Cortex of kidney (tissue), 1 donor: ENCODE measurements around the gene WHAMM.
"Not testable (repeated sequence)": the region's sequence is repeated elsewhere in the genome, so short reads cannot be mapped to it uniquely, and the experiment has no call there.

Experiments
- DNase-seq: peaks from one replicate; lab custom pipeline; 2025; lab: John Stamatoyannopoulos, UW

The WHAMM gene

GRCh38 chr15:82865981-82866380 is 56.6 kb downstream of the WHAMM start:
- DNase-seq, result not testable (repeated sequence)

DNA sequence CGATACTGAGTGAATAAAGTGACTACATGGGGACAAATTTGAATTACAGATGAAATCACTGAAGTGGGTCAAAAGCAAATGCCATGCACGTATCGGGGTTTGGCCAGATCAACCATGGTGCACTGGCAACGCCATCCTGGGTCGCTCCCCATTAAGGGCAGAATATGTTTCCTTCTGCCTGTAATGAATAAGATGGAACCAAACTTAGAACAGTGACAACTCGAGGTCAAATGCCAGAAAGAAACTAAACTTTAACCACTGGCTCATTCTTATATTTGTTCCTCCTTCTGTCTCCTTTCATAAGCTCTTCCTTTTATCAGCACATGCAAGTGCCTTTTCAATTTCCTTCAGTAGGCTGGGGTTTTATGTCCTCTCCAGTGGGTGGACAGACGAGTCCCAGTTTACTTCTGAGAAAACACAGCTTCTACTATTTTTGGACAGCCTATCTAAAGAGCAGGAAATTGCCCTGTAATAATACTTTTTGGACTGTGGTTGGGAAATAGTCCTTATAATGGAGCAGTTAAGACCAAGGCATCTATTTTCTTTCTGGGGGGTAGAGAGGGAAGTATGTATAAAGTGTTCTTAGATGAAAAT is 61.4 kb downstream of the WHAMM start:
- DNase-seq, result no peak

GRCh38 chr15:82871358-82871757 is 61.9 kb downstream of the WHAMM start:
- no peak for DNase-seq

DNA sequence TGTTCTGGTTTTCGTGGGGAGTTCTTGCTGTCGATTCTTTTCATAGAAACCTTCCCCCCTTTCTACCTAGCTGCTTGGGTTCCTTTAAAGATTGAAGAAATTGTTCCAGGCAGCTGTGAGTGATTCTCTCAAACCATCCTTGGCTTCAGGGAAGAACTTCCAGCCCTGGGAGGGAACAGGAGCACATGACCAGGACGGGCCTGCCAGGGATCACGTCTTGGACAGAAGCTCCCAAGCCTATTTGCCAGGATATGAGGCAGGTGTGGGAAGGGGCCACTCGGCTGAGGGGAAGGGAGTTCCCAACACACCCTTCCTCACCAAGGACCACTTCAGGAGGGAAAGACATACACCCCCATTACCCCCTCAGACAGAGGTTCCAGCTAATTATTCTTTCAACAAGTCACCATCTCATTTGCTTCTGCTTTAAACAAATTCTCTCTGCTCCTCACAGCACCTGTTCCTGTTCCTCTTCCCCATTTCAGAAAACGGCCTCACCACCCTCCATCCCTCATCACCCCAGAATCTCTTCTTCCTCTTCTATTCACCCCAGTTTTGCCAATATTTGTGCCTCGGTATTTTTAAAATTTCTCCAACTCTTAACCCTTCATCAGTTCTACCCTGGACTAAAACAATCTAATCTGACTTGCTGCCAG is 62.5 kb downstream of the WHAMM start:
- no peak for DNase-seq

GRCh38 chr15:82873000-82873680 is 63.7 kb downstream of the WHAMM start:
- DNase-seq, result no peak

DNA sequence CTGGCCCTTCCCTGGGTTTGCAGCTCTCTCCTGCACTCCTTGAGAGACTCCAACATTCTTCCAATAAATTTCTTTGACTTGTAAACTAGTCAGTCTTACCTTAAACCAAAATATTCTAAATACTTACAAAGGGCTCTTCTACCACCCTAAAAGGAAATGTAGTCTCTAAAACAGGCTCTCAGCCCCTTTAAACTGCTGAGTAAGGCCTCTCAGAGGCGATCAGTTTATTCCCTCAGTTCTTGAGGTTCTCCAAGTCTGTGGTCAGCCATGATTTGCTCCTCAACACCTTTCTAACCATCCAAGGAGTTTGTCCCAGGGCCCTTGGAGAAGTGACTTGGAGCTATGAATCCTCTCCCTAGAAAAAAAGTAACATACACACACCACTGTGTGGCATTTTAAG is 64.8 kb downstream of the WHAMM start:
- DNase-seq, result no peak

GRCh38 chr15:82874961-82875360 is 65.5 kb downstream of the WHAMM start:
- DNase-seq, result no peak

DNA sequence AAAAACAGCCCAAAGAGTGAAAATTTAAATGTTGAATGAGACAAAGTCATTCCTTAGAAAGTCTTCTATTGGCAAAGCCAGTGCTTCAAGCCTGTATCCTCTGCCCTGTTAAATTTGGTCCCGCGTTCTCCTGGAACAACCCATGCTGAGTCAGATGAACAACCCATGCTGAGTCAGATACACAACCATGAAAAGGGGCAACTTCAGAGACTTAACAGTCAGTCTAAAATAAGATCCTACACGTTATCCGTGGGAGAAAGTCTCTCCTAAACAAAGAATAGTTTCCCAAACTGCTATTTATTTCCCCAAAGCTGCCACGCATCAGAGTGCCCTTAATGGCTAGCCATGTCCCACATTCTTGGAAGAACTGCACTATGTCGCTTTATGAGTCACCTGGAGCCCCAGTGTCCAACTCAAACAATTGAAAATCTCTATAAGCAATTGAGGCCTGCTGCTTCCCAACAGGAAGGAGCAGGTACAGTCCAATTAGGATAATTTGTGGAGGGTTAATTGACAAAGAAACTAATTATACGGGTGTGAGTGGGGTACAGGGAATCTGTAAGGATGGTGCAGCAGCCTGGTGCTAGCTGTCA is 66.1 kb downstream of the WHAMM start:
- DNase-seq, result no peak

GRCh38 chr15:82877825-82878224 is 68.4 kb downstream of the WHAMM start:
- no peak for DNase-seq

- no peak for DNase-seq
Observed at GRCh38 chr15:82878325-82878724, 68.9 kb downstream of the WHAMM start.

DNA sequence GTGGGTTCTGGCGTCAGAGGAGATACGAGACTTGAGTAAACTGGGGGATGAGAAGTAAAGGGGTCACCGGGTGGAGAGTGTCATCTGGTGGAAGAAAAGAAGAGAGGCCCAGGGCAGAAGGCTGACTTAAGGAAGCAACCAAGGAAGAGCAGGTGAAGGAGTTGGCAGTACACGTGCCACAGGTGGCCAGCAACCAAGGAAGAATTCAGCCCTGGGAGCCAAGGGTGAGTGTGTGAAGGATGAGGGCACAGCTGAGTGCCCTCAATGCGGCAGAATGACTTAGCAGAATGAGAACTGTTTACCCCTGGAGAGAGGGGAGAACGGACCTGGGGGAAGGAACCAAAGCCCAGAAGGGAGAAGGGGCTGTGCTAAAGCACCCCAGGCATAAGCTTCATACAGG is 71.3 kb downstream of the WHAMM start:
- no peak for DNase-seq

DNA sequence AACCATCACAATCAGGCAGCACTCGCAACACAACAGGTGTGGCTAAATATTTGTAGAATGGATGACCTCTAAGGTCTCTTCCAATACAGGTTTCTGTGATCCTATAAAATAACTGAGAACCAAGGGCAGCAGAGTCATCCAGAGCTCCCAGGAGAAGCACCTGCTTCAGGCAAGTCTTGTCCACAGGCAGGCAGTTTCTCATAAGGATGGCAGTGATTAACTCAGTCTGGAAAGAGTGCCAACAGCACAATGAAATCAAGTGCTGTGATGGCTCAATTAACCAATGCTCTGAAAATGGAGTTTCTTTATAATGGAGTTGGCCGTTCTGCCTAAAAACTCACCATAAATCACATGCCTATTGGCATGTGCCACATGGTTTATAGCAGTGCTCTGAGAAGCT is 72.3 kb downstream of the WHAMM start:
- no peak for DNase-seq

- DNase-seq, result no peak
Observed at GRCh38 chr15:82882273-82882928, 73.0 kb downstream of the WHAMM start.
